ENCODE data around the gene CANX.

DNA sequence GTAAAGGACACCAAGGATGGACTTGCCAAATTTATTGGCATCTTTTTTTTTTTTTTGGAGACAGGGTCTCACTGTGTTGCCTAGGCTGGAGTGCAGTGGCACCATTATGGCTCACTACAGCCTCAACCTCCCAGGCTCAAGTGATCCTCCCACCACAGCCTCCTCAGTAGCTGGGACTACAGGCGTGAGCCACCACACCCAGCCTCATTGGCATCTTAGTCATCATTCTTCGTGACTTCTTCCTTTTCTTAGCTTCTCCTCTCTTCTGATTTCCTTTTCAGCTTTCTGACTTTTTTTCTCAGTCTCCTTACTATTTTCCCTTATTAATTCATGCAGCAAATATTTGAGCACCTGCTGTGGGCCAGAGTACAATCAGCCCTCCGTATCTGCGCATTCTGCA, 40.0 kb downstream of the CANX start:
- no peak for TF ChIP-seq CTCF (IDR thresholded peaks at IDR 0.05)
- no peak for TF ChIP-seq EZH2 (IDR thresholded peaks at IDR 0.05)
